GM12878 (cell line): ENCODE results near the gene CCDC149. TPM values are rescaled to one million over a fixed set of nuclear protein-coding genes. Genes with fewer than 3 reads are reported as not detected.

Experiments used
- ATAC-seq: fragments of 200-7000 bp; cut with Tn5 transposase; 3 replicates; pipeline ENCODE4 v1.9.1; 2020; ENCODE audit warnings: mild to moderate bottlenecking, moderate library complexity
- BruUV-seq: library from RNA; stranded (reverse); fragments of 400-500 nt; replicated peaks from 2 replicates; lab custom pipeline; 2021; lab: Mats Ljungman, UMichigan
- CTCF ChIA-PET: fragments of 300-600 bp; sonication (Branson Sonifier 250); formaldehyde crosslinking; extraction: SDS; loops from one replicate; lab custom pipeline; 2021; ENCODE audit warnings: inconsistent platforms; lab: Yijun Ruan, JAX
- POLR2A ChIA-PET: fragments of 350-600 bp; formaldehyde crosslinking; extraction: SDS; loops from one replicate; lab custom pipeline; 2021; ENCODE audit warnings: inconsistent platforms; lab: Charles Lee
- RAD21 ChIA-PET: fragments of 300-600 bp; sonication (Branson Sonifier 250); formaldehyde crosslinking; loops from one replicate; lab custom pipeline; 2023; ENCODE audit warnings: antibody characterized with exemption; ENCODE audit not compliant: unreplicated experiment; lab: Charles Lee
- SMC1A ChIA-PET: fragments of 300-600 bp; sonication (Branson Sonifier 250); formaldehyde crosslinking; loops from one replicate; lab custom pipeline; 2023; ENCODE audit not compliant: unreplicated experiment, uncharacterized antibody; lab: Charles Lee
- DNase-seq: peaks from one replicate; pipeline ENCODE4 v3.0.0-alpha.2; 2011; ENCODE audit warnings: low read depth, low spot score
- FAIRE-seq: peaks from 3 replicates; lab custom pipeline; 2011; peaks lifted over from hg19 to GRCh38; lab: Jason Lieb, UNC
- H2AFZ ChIP-seq: 2 replicates; pipeline ENCODE4 v1.6.0; 2011; ENCODE audit warnings: low read depth, low read length, control low read depth; ENCODE audit not compliant: control insufficient read depth
- H3K27ac ChIP-seq: 2 replicates; pipeline ENCODE4 v1.5.1; 2011; ENCODE audit warnings: control low read depth; ENCODE audit not compliant: control insufficient read depth, insufficient read depth
- H3K27me3 ChIP-seq, 2 experiments: replicated peaks in 1 of 2; 2 replicates each; pipeline versions ENCODE4 v1.6.0 to v1.6.1; 2011; ENCODE audit warnings: low read length in 1 of 2; ENCODE audit not compliant: control insufficient read depth in 2 of 2, insufficient read depth in 2 of 2
- H3K36me3 ChIP-seq, 2 experiments: 2 replicates each; pipeline ENCODE4 v1.5.1; 2011; ENCODE audit warnings: low read length in 1 of 2; ENCODE audit not compliant: control insufficient read depth in 2 of 2, insufficient read depth in 2 of 2
- H3K4me1 ChIP-seq: 2 replicates; pipeline ENCODE4 v1.6.1; 2011; ENCODE audit warnings: mild to moderate bottlenecking, low read length, moderate library complexity, mixed read lengths; ENCODE audit not compliant: control insufficient read depth, insufficient read depth
- H3K4me2 ChIP-seq: 2 replicates; pipeline ENCODE4 v1.6.0; 2011; ENCODE audit warnings: control low read depth; ENCODE audit not compliant: control insufficient read depth, insufficient read depth
- H3K4me3 ChIP-seq: fragments of 200-600 bp; sonication (generic); 2 replicates; pipeline ENCODE4 v1.5.1; 2016
- H3K79me2 ChIP-seq: 2 replicates; pipeline ENCODE4 v1.6.0; 2011; ENCODE audit warnings: low read length; ENCODE audit not compliant: control insufficient read depth, insufficient read depth
- H3K9ac ChIP-seq: 2 replicates; pipeline ENCODE4 v1.8.0; 2011; ENCODE audit warnings: low read length, control low read depth, mixed read lengths; ENCODE audit not compliant: control insufficient read depth, insufficient read depth
- H3K9me3 ChIP-seq: replicated peaks from 3 replicates; pipeline ENCODE4 v1.5.1; 2011; ENCODE audit warnings: mild to moderate bottlenecking, low read length; ENCODE audit not compliant: control insufficient read depth, insufficient read depth
- H4K20me1 ChIP-seq: 2 replicates; pipeline ENCODE4 v1.6.0; 2011; ENCODE audit not compliant: control insufficient read depth, insufficient read depth
- BACH1 ChIP-seq: fragments of 450-650 bp; IDR thresholded peaks from 2 replicates; pipeline ENCODE4 v1.6.1; 2017; ENCODE audit warnings: mild to moderate bottlenecking, borderline replicate concordance
- CHD4 ChIP-seq: fragments of 200-600 bp; sonication (generic); IDR thresholded peaks from 2 replicates; pipeline ENCODE4 v1.6.1; 2016; ENCODE audit warnings: mild to moderate bottlenecking
- CREB1 ChIP-seq: IDR thresholded peaks from 2 replicates; pipeline ENCODE4 v1.6.1; 2012; ENCODE audit warnings: low read depth, mild to moderate bottlenecking, inconsistent platforms
- ELK1 ChIP-seq: IDR thresholded peaks from 2 replicates; pipeline ENCODE4 v1.6.1; 2012; ENCODE audit warnings: low read depth, low read length, improper control_type of control experiment
- HDAC2 ChIP-seq: fragments of 200-600 bp; sonication (generic); IDR thresholded peaks from 2 replicates; pipeline ENCODE4 v1.6.1; 2017
- NFYA ChIP-seq: IDR thresholded peaks from 2 replicates; pipeline ENCODE4 v1.6.1; 2011; ENCODE audit warnings: low read depth, mild to moderate bottlenecking, low read length, improper control_type of control experiment, borderline replicate concordance
- NKRF ChIP-seq: fragments of 450-650 bp; conservative IDR thresholded peaks from 2 replicates; pipeline ENCODE4 v1.6.1; 2017; ENCODE audit warnings: mild to moderate bottlenecking, moderate library complexity
- POLR2AphosphoS2 ChIP-seq: IDR thresholded peaks from 2 replicates; pipeline ENCODE4 v1.6.1; 2011; ENCODE audit warnings: low read depth, mild to moderate bottlenecking, low read length, improper control_type of control experiment, moderate library complexity
- ZNF274 ChIP-seq: IDR thresholded peaks from one replicate; pipeline ENCODE4 v1.8.0; 2011; ENCODE audit not compliant: insufficient read length, insufficient read depth
- WGBS: methylation state at CpG from one replicate; pipeline ENCODE4 v1.1.6; 2016; ENCODE audit warnings: low lambda C conversion rate; ENCODE audit not compliant: insufficient replicate concordance, insufficient coverage; ENCODE audit errors: missing lambda C conversion rate; 5-methylcytosine and 5-hydroxymethylcytosine counted together
- in situ Hi-C: fragments of 300-500 bp; cut with MboI; formaldehyde crosslinking; loops from 9 replicates; pipeline ENCODE4 v1.14.3; 2018; ENCODE audit warnings: mixed read lengths
- intact Hi-C: fragments of 100-400 bp; cut with micrococcal nuclease; formaldehyde crosslinking; loops from one replicate; pipeline ENCODE4 v1.14.2; 2022; ENCODE audit not compliant: unreplicated experiment
- polyA plus RNA-seq, 11 experiments: library from polyadenylated mRNA; depleted of rRNA in 4 of 11; unstranded in 6 of 11; stranded (reverse) in 5 of 11; fragments of >200 nt; fragmentation: Nextera tagmentation in 4 of 11; fragmentation: Illumina TruSeq in 1 of 11; extraction: Ambion mirVana in 4 of 11; extraction: Trizol in 1 of 11; gene quantifications; 1 replicate in 1 of 11; 2 replicates in 10 of 11; pipeline versions ENCODE4 v1.2.1 to v1.2.3, GENCODE V29; 2011 to 2016; ENCODE audit warnings: inconsistent platforms in 2 of 11, missing spikeins in 2 of 11, low read depth in 1 of 11
- total RNA-seq, 4 experiments: library from RNA; depleted of rRNA in 3 of 4; stranded (reverse); fragments of >200 nt in 3 of 4; fragmentation: Illumina TruSeq in 1 of 4; extraction: Trizol in 1 of 4; gene quantifications; 2 replicates each; pipeline versions ENCODE4 v1.2.1 to v1.2.3, GENCODE V29; 2013 to 2021

Gene CCDC149
- total and polyA plus RNA-seq, 10 of the 15 experiments (the other 5 are each of a cell fraction or from before 2014, with no cell fraction given): 0.03 to 0.04 (median 0.04) TPM; not detected in 7

- no peaks in the 10 kb centered on the region for H3K79me2 ChIP-seq
- intact Hi-C loops (no loop called here), in situ Hi-C loops (no loop called here)
- no peaks in the 10 kb centered on the region for H3K4me1 ChIP-seq
- FAIRE-seq (no peak), ATAC-seq (no peak), DNase-seq (no peak)
- H3K4me2 ChIP-seq: no peak overlapping the region
- no TSS peak for BruUV-seq
- SMC1A ChIA-PET: no interaction called here
- TF ChIP-seq BACH1 (no peak), NKRF (no peak), ELK1 (no peak), POLR2AphosphoS2 (no peak), HDAC2 (no peak), CREB1 (no peak), NFYA (no peak), ZNF274 (no peak), CHD4 (no peak)
- no peak overlapping the region for H3K9ac ChIP-seq
- H3K9me3 ChIP-seq: no peaks in the 10 kb centered on the region
- RAD21 ChIA-PET: no interaction called here
- H2AFZ ChIP-seq: no peak overlapping the region
- 12% methylated on average over 6 of the region's 6 CpGs for WGBS
- no peak overlapping the region for H3K27ac ChIP-seq
- H3K4me3 ChIP-seq: no peak overlapping the region
- no peaks in the 10 kb centered on the region for H3K27me3 ChIP-seq
- no peaks in the 10 kb centered on the region for H3K36me3 ChIP-seq
- POLR2A ChIA-PET: no interaction called here
- no peaks in the 10 kb centered on the region for H4K20me1 ChIP-seq
- CTCF ChIA-PET: interaction anchor here (0.9 kb wide), 1 partner anchor 74 kb away, joined by 3 read pairs; no protein-coding TSS in a partner anchor
These were observed 130.7 kb downstream of the CCDC149 start for GRCh38 chr4:24781999-24782745.
